Lower lobe of right lung (tissue), 2 donors: Measurements from ENCODE around the gene C17orf100. TPM values are rescaled to one million over a fixed set of nuclear protein-coding genes. Genes with fewer than 3 reads are reported as not detected.

Experiments
- ATAC-seq, 2 donors: fragments of 200-7000 bp; cut with Tn5 transposase; one replicate each; pipeline ENCODE4 v1.9.1; 2020 to 2022; ENCODE audit warnings: mild to moderate bottlenecking in 2 of 2, moderate library complexity in 2 of 2
- DNase-seq: peaks from one replicate; pipeline ENCODE4 v3.0.0-alpha.2; 2020
- H3K27ac ChIP-seq: fragments of 200-600 bp; one replicate; pipeline ENCODE4 v1.8.0; 2022
- H3K27me3 ChIP-seq: fragments of 200-600 bp; one replicate; pipeline ENCODE4 v1.8.0; 2022; ENCODE audit warnings: low read depth
- H3K36me3 ChIP-seq: fragments of 200-600 bp; one replicate; pipeline ENCODE4 v1.8.0; 2022; ENCODE audit warnings: mild to moderate bottlenecking
- H3K4me1 ChIP-seq: fragments of 200-600 bp; one replicate; pipeline ENCODE4 v1.8.0; 2022
- H3K4me3 ChIP-seq: fragments of 200-600 bp; one replicate; pipeline ENCODE4 v1.8.0; 2022; ENCODE audit warnings: mild to moderate bottlenecking
- H3K9me3 ChIP-seq: fragments of 200-600 bp; one replicate; pipeline ENCODE4 v1.8.0; 2022
- CTCF ChIP-seq: fragments of 200-600 bp; IDR thresholded peaks from one replicate; pipeline ENCODE4 v1.8.0; 2022; ENCODE audit warnings: antibody characterized with exemption, mild to moderate bottlenecking
- intact Hi-C: fragments of 100-400 bp; cut with DNase I; formaldehyde crosslinking; loops from one replicate; pipeline ENCODE4 v1.11.0; 2022
- microRNA-seq: library from miRNA; unstranded; fragments of <30 nt; microRNA quantifications from one replicate; pipeline ENCODE4 v1.2.0, GENCODE V29; 2020; ENCODE audit warnings: borderline number of aligned reads
- total RNA-seq: library from RNA; stranded (reverse); fragmentation: NEBNext Ultra II Directional; extraction: Animal tissue kit (Norgen Biotek cat#: 25700); gene quantifications from one replicate; pipeline ENCODE4 v1.2.1, GENCODE V29; 2021
- donor health status: DM: no; HTN: yes; CAD: no; lungs with severe emphysema.

Gene C17orf100
- total RNA-seq, 1 donor from 2014 or later = 1.9 TPM

DNA sequence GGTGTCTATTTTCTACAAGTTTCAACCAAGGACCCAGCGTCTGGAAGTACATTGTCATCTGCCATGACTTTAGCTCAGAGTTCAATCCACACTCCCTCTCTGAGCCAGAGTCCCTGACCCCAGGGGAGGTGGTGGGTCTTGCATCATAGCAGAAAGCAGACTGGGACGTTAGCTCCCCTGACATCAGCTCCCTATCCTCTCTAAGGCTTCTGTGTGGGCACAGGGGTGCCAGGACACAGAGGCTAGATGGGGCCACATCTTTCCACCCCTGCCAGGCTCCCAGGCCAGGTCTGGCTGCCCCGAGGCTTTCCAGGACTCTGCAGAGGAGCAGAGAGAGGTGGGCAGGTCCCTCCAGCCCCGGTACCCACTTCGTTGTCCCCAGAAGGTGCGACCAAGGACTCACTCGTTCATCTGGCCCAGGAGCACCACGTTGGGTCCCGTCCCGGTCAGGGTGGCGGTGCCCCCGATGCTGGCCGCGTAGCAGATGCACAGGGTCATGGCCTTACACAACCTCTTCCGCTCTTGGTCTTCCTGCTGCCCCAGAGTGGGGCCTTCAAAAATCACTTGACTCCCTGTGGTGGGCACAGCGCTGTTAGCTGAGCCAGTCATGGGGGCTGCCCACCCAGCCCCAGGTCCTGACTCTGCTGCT lies 51.1 kb downstream of the C17orf100 start:
- intact Hi-C loops = no loop called here
- Histone ChIP-seq H3K36me3 (no peaks in the 10 kb centered on the region), H3K27me3 (peaks cover 13% of the 10 kb centered on the region), H3K4me3 (no peak overlapping the region), H3K9me3 (no peaks in the 10 kb centered on the region), H3K27ac (no peak overlapping the region), H3K4me1 (no peaks in the 10 kb centered on the region)
- no peak for TF ChIP-seq CTCF
- ATAC-seq = no peak
- no peak for DNase-seq

Small RNA genes lying within 50 kb of the gene (microRNA-seq; reads per million reads assigned to microRNA genes)
- gene MIR4520-1 (not detected), gene MIR4520-2 (not detected)

Other genes starting within 250 kb of the C17orf100 start
- not detected for gene AIPL1, start 216.6 kb upstream of the C17orf100 start, total RNA-seq
- 0.62 TPM for gene PIMREG, start 207.3 kb upstream of the C17orf100 start, total RNA-seq
- 12.3 TPM for gene PITPNM3, start 95.2 kb upstream of the C17orf100 start, total RNA-seq
- 20.0 TPM for gene KIAA0753, start 11.1 kb upstream of the C17orf100 start, total RNA-seq
- gene TXNDC17, start 10.7 kb upstream of the C17orf100 start, total RNA-seq = 50.4 TPM
- 17.4 TPM for gene MED31, start 157 bp upstream of the C17orf100 start, total RNA-seq
- gene SLC13A5, start 61.6 kb downstream of the C17orf100 start, total RNA-seq = not detected
- 129 TPM for gene XAF1, start 104.3 kb downstream of the C17orf100 start, total RNA-seq
- not detected for gene FBXO39, start 124.5 kb downstream of the C17orf100 start, total RNA-seq
- gene TEKT1, start 180.0 kb downstream of the C17orf100 start, total RNA-seq = 9.7 TPM